Adrenal gland (tissue), 5 donors: Measurements from ENCODE around the gene TMBIM6.
"Not testable (repeated sequence)": the region's sequence is repeated elsewhere in the genome, so short reads cannot be mapped to it uniquely, and the experiment has no call there.

Source experiments
- CTCF ChIP-seq, 6 experiments: fragments of 450-650 bp in 4 of 6; fragments of 200-600 bp in 2 of 6; sonication (generic) in 1 of 6; IDR thresholded peaks; 1 replicate in 5 of 6; 2 replicates in 1 of 6; pipeline versions ENCODE4 v1.5.1 to v1.8.0; 2016 to 2021; ENCODE audit warnings: antibody characterized with exemption in 6 of 6, mild to moderate bottlenecking in 2 of 6, moderate library complexity in 1 of 6
- POLR2A ChIP-seq, 2 donors: fragments of 450-650 bp; IDR thresholded peaks; one replicate each; pipeline ENCODE4 v1.6.1; 2017; ENCODE audit warnings: antibody characterized with exemption in 2 of 2, mild to moderate bottlenecking in 2 of 2, moderate library complexity in 1 of 2
- donor health status: DM: no; HTN: no; CAD: no.

GRCh38 chr12:49738721-49739120, 2.6 kb upstream of the TMBIM6 start:
- not testable (repeated sequence) for TF ChIP-seq CTCF, POLR2A (IDR thresholded peaks at IDR 0.05)
